Right ventricle myocardium superior (tissue), 1 donor: ENCODE data around the gene MAS1L. TPM values are rescaled to one million over a fixed set of nuclear protein-coding genes. Genes with fewer than 3 reads are reported as not detected.

ENCODE experiments used
- ATAC-seq: fragments of 200-7000 bp; cut with Tn5 transposase; one replicate; pipeline ENCODE4 v1.9.1; 2020; ENCODE audit warnings: mild to moderate bottlenecking; ENCODE audit not compliant: poor library complexity
- DNase-seq: peaks from one replicate; pipeline ENCODE4 v3.0.0-alpha.2; 2020
- intact Hi-C: fragments of 100-400 bp; cut with DNase I; formaldehyde crosslinking; loops from one replicate; pipeline ENCODE4 v1.11.2; 2022
- long read RNA-seq: library from polyadenylated mRNA; unstranded; transcript quantifications from one replicate; pipeline ENCODE4 v2.0.0, GENCODE V29; 2021
- total RNA-seq: library from RNA; stranded (reverse); fragmentation: NEBNext Ultra II Directional; extraction: Animal tissue kit (Norgen Biotek cat#: 25700); gene quantifications from one replicate; pipeline ENCODE4 v1.2.1, GENCODE V29; 2021
- donor health status: DM: no; HTN: yes; CAD: no; lungs with severe emphysema.

The MAS1L gene, protein sequence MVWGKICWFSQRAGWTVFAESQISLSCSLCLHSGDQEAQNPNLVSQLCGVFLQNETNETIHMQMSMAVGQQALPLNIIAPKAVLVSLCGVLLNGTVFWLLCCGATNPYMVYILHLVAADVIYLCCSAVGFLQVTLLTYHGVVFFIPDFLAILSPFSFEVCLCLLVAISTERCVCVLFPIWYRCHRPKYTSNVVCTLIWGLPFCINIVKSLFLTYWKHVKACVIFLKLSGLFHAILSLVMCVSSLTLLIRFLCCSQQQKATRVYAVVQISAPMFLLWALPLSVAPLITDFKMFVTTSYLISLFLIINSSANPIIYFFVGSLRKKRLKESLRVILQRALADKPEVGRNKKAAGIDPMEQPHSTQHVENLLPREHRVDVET
- not detected for total RNA-seq
- long read RNA-seq = 0 reads

DNA sequence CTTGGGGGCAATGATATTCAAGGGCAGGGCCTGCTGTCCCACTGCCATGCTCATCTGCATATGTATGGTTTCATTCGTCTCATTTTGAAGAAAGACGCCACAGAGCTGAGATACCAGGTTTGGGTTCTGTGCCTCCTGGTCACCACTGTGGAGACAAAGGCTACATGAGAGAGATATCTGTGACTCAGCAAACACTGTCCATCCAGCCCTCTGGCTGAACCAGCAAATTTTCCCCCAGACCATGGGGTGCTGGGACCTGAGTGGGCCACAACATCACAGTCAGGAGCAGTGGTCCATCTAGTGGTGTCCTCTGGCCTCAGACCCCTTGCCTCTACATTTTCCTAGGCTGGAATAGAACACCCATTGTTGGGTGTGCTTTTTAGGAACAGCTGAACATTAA lies at the start of gene MAS1L:
TSS of gene MAS1L (minus strand) at position 297 of the 400 bp plus-strand sequence. CDS start at position 243, 54 bp downstream.
- intact Hi-C loops = no loop called here
- no peak for ATAC-seq
- no peak for DNase-seq

DNA sequence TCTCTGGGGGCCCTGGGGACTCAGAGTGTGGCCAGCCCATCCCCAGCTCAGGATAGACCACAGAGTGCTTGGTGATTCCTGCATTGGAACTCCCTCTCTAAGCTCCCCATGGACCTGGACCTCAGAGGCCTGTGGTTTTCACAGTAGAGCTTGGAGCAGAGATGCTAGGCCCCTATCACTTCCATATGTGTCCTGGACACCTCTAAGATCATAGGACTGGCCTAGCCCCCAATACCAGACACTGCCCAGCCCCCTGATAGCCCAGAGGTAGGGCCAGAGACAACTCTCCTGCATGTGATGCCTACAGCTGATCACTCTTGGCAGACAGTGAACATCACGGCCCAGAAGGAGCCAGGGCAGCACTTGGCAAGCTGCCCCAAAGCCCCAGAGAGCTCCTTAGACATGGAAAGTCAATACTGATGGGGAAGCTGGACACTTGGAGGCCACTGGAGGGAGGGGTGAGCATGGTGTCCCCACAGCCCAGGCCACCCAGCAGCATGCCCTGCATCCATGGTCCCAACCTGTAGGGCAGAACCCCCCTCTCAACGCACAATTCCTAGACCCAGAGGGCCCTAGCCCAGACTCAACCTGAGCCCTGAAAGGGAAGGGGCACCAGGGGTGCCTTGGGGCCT lies 44.7 kb upstream of the MAS1L start:
- intact Hi-C loops = no loop called here
- DNase-seq (no peak), ATAC-seq (no peak)

DNA sequence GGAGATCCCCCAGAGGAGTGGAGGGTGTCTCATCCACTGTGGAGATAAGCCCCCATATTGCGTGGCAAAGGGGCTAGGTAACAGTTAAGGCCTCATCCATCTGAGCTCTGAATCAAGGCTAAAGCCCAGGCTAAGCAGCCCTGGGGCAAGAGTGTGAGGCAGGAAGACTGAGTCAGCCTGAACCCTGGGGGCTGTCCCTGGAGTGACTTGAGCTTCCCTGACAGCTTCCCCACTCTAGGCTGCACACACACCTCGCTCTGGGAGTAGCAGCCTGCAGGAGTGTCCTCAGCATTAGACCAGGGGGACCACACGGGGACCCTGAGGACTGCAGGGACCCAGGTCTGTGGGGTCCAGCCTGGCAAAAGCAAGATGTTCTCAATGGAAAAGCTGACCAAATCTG lies 43.9 kb upstream of the MAS1L start:
- intact Hi-C loops = no loop called here
- DNase-seq (no peak), ATAC-seq (no peak)

DNA sequence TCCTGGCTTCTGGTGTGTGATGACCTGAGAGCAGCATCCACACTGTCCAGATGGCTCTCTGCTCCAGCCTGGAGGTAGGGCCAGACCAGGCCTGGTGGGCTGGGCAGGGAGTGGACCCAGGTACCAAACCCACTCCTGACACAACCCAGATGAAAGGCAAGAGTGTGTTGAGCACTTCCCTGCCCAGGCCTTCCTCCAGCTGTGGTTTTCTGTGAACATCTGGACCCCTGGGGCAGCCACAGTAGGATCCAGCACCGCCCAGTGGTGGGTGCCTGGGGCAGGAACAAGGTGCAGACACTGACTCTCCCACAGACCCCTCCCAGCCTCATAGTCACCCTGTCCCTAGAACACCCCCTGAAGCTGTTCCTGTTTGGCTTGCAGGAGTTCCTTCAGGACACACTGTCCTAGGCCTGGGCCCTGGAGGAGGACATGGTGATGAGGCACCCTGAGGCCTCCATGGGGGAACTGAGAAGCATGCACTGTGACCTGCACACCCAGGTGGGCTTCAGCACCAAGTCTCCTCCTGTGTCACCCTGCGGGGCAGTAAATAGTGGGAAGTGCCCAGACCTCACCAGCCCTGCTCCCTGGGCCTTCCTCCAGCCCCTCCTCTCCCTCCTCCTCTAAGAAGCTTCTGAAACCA lies 43.0 kb upstream of the MAS1L start:
- intact Hi-C loops = no loop called here
- no peak for DNase-seq
- ATAC-seq = no peak

DNA sequence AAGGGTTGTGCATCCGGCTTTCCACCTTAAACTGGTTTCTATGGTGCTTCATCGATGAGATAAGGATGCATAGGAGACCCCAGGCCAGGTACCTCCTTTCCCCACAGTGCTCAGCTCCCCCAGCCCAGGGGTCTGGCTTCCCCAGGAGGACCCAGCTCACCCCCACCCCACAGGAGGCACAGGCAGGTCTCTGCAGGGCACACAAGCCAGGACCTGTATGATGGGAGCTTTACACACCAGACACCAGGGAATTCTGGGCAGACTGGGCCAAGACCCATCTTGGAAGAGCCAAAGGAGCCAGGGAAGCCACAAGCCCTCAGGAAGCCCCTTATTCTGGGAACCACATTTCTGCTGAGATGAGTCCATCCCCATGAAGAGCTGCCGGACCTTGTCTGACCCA lies 42.2 kb upstream of the MAS1L start:
- no peak for DNase-seq
- no peak for ATAC-seq
- intact Hi-C loops = no loop called here

DNA sequence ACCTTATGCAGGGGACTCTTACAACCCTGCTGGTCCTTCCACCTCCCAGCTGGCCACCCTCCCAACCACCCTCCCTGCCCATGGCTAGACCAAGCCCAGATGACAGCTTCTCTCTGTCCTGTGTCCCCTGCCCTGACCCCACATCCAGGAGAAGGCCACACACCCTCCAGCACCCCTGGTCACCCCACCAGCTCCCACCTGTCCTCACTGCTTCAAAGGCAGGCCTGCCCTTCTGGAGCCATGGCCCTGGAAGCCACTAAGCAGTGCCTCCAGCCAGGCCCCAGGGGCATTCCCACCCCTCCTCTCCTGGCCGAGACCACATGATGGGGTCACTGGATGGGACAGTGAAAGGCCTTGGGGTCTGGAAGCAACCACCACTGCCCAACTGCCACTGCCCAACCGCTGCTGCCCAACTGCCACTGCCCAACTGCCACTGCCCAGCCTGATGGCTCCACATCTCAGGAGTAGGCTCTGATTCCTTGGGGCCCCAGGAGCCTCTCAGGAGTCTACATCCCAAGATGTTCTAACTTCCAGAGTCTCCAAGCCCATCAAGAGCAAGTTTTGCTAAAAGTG lies 41.3 kb upstream of the MAS1L start:
- DNase-seq (no peak), ATAC-seq (no peak)
- intact Hi-C loops = no loop called here

DNA sequence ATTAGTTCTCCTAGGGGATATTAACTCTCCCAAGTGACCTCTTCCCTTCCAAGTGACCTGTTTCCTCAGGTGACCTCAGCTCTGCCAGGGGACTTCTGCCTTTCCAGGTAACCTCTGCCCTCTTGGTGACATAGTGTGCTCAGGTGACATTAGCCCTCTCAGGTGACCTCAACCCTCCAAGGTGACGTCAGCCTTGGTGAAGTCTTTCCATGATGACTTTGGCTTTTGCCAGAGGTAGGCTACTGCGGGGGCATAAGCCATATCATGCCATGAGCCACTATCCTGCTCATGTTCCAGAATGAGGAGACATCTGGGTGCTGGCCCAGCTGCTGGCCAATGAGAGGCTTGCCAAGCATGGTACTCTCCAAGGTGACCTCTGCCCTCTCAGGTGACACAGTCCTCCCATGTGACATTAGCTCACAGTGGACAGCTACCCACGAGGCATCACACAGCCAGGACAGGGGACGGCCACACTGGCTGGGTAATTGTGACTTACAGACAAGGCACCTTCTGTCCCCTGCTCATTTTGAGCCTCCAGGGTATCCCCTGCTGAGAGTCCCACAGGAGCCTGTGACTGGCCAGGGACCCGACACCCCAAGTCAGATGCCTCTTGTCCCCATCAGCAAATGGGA lies 40.7 kb upstream of the MAS1L start:
- ATAC-seq (no peak), DNase-seq (no peak)
- intact Hi-C loops = no loop called here

DNA sequence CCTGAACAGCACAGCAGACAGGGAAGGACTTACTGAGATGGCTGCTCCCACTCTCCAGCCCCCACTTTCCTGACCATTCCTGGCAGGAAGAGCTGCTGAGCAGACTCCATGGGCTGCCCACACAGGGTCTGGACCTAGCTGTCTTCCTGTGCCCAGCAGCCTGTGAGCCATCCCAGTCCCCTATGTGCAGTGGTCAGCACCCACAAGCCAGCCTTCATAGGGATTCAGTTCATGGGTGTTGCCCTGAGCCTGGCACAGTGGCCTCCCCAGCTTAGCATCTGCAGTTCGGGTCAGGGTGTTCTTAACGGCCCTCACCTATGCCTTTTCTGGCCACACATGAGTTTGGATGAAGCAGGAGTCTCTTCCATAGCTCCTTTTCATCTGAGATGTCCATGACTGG lies 39.8 kb upstream of the MAS1L start:
- intact Hi-C loops = no loop called here
- DNase-seq (no peak), ATAC-seq (no peak)

DNA sequence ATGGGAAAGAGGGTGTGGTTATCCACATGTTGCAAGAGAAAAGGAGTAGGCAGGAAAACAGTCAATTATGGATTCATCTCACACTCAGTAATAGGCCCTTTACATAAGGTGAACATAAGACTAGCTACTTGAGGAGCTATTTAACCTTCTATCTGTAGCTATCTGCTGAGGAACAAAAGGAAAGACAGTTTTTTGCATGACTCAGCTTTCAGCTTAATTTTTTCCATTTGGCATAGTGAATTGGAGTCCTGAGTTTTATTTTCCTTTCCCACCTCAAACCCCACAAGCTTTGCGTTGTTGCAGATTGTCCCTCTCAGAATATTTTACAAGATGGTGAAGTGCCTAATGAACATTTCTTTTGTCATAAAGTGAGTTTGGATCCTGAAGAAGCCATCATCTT lies 39.4 kb upstream of the MAS1L start:
- DNase-seq (no peak), ATAC-seq (no peak)
- intact Hi-C loops = no loop called here

DNA sequence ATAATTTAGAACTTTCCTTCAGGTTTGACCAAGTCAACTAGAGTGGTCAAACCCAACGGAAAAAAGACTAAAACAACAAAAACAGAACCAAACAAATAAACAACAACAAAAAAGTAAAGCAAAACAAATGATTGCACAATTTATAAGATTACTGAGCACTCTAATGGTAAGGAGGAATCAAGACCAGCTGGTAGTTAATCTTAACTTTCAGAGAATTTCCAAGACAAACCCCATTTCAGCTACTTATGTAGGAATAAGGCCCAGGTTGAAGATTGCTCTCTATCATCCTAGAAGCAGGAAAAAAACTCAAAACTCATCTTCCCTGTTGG lies 37.5 kb upstream of the MAS1L start:
- DNase-seq (no peak), ATAC-seq (no peak)
- intact Hi-C loops = no loop called here

DNA sequence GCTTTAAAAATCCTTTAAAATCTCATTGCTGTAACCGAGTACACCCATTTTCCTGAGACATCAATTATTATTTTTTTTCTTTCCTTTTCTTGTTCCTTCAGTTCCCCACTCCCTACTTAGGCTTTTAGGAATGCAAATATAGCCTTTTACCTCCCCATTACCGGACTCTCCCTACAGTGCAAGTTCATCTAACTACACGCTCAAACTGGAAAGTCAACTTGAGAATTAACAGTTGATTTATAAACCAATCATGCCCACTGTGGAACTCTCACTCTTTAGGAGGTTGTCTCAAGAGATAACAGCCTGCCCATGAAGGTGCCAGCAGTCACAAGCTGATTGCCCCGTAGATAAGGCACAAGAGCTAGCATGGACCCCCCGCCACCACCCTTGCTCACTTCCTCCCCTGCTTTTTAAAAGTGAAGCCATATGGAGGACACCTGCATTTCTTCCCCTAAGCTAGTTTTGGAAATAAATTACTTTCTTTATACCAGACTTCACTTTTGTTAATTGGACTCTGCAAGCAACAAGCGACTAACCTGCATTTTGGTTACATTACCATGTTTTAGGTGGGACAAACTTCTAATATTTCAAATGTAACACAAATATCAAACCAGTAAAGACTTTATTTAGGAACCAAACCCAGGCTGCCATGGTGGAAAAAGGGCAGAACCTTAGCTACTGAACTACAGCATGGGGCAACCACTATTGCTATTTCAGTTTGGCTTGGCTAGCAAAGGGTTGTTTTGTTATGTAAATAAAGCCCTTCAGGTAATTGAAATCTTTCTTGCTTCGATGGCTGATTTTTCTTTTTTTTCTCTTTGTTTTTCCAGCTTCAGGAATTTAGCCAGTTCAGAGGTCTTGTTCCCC lies 36.9 kb upstream of the MAS1L start:
- no peak for ATAC-seq
- intact Hi-C loops = no loop called here
- DNase-seq = no peak

DNA sequence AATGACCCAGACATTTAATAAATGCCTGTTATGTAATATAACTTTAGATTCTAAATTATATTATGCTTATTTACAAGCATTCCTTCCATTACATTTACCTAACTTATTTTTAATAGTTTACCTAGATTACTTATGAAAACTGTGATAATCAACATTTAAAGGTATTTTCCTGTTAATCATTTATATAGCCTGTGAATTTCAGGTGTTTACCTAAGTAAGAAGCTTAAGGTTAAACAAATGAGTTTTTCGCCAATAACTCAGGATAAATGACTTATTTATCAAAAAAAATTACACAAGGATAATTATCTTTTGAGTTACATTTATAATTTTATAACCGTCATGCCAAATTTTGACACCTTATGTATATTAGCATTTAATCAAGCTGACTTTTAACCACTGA lies 36.3 kb upstream of the MAS1L start:
- no peak for ATAC-seq
- intact Hi-C loops = no loop called here
- DNase-seq = no peak

DNA sequence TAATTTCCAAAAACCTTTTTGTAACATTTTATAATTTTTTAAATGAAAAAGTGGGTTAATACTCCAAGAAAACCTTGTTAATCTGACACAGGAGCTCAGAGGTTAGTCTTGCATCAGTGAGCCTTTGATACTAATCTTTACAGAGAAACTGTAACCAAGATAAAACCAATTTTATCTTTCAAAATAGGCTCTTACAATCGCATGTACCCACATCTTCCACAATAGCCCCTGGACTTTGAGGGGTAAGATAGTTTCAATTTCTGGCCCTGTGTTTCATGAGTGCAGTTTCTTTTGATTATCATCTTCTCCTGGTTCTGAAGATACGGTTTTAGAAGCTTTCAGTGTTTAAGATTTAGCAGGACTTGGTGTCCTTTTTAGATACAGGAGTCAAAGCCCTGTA lies 34.5 kb upstream of the MAS1L start:
- DNase-seq (no peak), ATAC-seq (no peak)
- intact Hi-C loops = no loop called here

DNA sequence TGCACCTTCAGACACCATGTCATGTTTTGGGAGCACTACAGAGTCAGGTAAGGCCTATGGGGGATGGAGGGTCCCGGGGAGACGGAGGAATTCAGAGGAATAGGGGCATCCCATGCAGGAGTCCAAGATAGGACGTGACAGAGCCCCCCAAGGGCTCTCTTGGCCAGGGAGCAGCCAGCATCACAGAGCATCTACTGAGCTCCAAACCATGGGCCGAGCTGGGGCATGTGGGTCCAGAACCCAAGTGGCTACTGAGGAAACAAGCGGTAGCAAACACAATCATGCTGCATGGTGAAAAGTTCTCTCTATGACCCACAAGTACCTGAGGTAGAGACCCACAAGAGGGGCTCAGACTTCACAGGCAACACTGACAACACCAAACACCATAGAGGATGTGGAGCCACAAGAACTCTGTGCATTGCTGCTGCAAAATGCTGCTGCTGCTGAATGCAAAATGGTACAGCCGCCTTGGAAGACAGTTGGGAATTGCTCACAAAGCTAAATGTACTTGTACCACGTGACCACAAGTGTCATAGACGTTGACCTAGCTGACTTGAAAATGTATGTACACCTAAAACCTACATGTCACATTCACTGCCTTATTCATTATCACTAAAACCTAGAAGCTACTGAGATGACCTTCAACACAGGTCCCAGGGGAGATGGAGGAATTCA lies 33.4 kb upstream of the MAS1L start:
- DNase-seq (no peak), ATAC-seq (no peak)
- intact Hi-C loops = no loop called here

DNA sequence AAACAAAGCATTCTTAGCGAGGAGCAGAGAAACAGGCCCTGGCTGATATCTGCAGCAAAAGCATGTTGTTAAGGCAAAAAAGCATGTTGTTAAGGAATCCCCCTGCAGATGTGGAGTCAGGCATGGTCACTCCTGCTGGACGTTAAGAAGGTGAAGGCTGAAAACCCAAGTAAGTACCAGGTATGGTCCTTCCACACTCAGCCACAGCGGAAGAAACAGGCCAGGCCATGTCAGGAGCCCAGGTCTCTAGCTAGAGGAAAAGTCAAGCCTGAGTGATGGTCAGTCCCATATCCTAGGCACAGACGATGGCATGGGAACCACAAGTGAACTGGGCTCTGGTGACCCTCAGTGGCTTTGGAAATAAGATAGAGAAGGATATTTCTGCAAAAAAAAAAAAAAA lies 32.5 kb upstream of the MAS1L start:
- intact Hi-C loops = no loop called here
- DNase-seq (no peak), ATAC-seq (no peak)

DNA sequence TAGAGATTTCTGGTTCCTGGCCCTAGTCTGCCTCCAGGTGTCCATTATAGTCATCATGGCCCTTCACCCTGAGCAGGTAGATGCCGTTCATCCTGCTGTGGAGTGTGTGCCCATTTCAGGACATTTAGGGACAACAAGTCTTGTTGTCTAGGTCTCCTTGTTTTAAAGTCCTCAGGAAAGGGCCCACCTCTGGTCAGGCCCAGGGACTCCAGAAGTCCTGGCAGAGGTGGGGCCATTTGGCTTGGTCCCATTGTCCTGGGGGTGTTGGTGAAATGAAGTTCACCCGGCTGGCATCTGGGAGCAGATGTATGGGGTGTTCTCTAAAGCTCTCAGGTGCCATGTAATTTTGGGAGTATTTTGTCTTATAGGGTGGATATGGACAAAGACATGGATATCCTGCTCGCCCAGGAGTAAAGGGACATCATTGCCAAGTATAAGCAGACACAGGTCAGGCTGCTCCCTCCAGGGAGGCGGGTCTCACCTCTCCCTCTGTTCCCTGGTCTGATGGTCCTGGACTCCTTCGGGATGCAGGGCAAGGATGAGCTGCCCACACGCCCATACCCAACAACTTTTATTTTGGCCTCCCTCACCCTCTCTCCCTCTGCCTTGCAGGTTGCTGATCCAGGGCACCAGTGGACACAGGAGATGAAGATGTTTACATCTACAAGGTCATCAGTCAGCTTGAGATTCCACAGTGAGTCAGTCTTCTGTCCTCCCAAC lies 31.7 kb upstream of the MAS1L start:
- DNase-seq (no peak), ATAC-seq (no peak)
- intact Hi-C loops = no loop called here

DNA sequence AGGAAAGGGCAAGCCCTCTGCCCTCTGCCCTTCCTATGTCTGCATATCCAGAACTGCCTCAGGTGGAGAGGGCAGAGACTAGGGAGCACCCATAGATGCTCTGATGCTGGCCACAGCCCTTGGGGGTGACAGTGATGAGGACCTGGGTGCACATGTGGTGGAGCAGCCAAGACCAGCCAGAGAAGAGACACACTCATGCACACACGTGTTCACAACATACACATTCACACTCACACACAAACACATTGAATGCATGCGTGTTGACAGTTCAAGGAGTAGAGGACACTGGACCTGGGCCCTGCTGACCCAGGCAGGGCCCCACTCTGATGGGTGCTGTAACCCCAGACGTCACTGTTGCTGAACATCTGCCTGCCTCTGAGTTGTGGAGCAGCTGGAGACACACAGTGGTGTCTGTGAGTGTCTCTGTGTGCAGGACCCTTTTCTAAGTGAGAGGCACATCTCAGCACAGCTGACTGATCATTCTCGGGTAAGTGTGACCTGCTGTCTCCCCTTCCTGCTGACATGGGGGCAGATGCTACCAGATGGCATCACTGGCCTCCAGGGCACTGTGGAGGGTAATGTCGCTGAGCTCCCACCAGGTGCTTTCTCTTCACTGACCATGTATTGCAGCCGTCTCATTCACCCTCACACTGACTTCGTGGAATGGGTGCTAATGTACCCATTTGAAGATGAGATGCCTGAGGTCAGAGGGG lies 30.1 kb upstream of the MAS1L start:
- ATAC-seq (no peak), DNase-seq (no peak)
- intact Hi-C loops = no loop called here
